ENCODE results near the gene HECW1.
"Not testable (repeated sequence)": the region's sequence is repeated elsewhere in the genome, so short reads cannot be mapped to it uniquely, and the experiment has no call there.

Gene HECW1

DNA sequence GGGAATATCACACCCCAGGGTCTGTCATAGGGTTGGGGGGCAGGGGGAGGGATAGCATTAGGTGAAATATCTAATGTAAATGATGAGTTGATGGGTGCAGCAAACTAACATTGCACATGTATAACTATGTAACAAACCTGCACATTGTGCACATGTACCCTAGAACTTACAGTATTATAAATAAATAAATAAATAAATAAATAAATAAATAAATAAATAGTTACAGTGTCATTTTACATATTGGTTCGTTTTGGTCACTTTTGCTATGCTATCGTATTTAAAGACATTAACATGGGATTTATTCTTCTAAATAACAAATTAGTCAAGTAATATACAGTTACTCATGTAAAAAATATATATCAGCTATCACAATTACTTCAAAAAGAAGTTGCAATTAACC lies 228.7 kb downstream of the HECW1 start:
- Histone ChIP-seq H3K27me3 (ENCODE audit: control insufficient read depth, insufficient read depth, low read length) (no peaks in the 10 kb centered on the region), H3K4me3 (ENCODE audit: low read length) (no peak overlapping the region), H3K36me3 (ENCODE audit: control insufficient read depth, insufficient read depth, low read length) (no peaks in the 10 kb centered on the region), H3K4me1 (ENCODE audit: control insufficient read depth, insufficient read depth, low read length) (no peaks in the 10 kb centered on the region), H3K9ac (ENCODE audit: low read length) (no peak overlapping the region), H3K27ac (ENCODE audit: low read depth, low read length) (no peak overlapping the region)

DNA sequence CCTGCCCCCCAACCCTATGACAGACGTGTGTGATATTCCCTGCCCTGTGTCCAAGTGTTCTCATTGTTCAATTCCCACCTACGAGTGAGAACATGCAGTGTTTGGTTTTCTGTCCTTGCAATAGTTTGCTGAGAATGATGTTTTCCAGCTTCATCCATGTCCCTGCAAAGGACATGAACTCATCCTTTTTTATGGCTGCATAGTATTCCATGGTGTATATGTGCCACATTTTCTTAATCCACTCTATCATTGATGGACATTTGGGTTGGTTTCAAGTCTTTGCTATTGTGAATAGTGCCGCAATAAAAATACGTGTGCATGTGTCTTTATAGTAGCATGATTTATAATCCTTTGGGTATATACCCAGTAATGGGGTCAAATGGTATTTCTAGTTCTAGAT lies 231.0 kb downstream of the HECW1 start:
- not testable (repeated sequence) for H3K4me1 ChIP-seq (ENCODE audit: control insufficient read depth, insufficient read depth, low read length); H3K9ac ChIP-seq (ENCODE audit: low read length); H3K27me3 ChIP-seq (ENCODE audit: control insufficient read depth, insufficient read depth, low read length); H3K4me3 ChIP-seq (ENCODE audit: low read length); H3K36me3 ChIP-seq (ENCODE audit: control insufficient read depth, insufficient read depth, low read length); H3K27ac ChIP-seq (ENCODE audit: low read depth, low read length)

DNA sequence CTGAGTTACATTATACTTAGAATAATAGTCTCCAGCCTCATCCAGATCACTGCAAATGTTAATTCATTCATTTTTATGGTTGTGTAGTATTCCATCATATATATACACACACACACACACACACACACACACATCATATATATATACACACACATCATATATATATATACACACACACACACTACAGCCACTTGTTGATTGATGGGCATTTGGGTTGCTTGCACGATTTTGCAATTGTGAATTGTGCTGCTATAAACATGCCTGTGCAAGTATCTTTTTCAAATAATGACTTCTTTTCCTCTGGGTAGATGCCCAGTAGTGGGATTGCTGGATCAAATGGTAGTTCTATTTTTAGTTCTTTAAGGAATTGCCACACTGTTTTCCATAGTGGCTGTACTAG lies 233.2 kb downstream of the HECW1 start:
- not testable (repeated sequence) for H3K27me3 ChIP-seq (ENCODE audit: control insufficient read depth, insufficient read depth, low read length); H3K4me3 ChIP-seq (ENCODE audit: low read length); H3K4me1 ChIP-seq (ENCODE audit: control insufficient read depth, insufficient read depth, low read length); H3K9ac ChIP-seq (ENCODE audit: low read length); H3K36me3 ChIP-seq (ENCODE audit: control insufficient read depth, insufficient read depth, low read length); H3K27ac ChIP-seq (ENCODE audit: low read depth, low read length)

- Histone ChIP-seq H3K27me3 (ENCODE audit: control insufficient read depth, insufficient read depth, low read length) (no peaks in the 10 kb centered on the region), H3K27ac (ENCODE audit: low read depth, low read length) (no peak overlapping the region), H3K9ac (ENCODE audit: low read length) (no peak overlapping the region), H3K4me3 (ENCODE audit: low read length) (no peak overlapping the region), H3K36me3 (ENCODE audit: control insufficient read depth, insufficient read depth, low read length) (no peaks in the 10 kb centered on the region), H3K4me1 (ENCODE audit: control insufficient read depth, insufficient read depth, low read length) (no peaks in the 10 kb centered on the region)
Measured at GRCh38 chr7:43351683-43352082, 239.2 kb downstream of the HECW1 start.

DNA sequence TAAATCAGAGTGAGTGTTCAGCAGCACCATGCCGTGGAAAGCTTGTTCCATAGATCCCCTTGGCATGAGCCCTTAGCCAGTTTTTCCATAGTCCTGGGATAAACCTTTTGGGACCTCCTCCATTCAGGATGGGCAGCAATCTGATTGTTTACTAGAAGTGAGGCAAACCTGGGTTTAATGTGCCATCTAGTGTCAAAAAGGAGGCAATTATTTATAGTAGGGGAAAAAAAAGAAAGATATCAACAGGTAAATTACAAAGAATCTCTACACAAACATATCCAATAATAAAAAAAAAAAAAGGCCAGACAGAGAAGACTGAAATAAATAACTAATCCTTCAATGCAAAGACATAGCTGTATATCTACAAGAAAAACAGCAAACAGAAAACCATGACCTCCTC lies 241.5 kb downstream of the HECW1 start:
- Histone ChIP-seq H3K27ac (ENCODE audit: low read depth, low read length) (no peak overlapping the region), H3K4me1 (ENCODE audit: control insufficient read depth, insufficient read depth, low read length) (no peaks in the 10 kb centered on the region), H3K4me3 (ENCODE audit: low read length) (no peak overlapping the region), H3K36me3 (ENCODE audit: control insufficient read depth, insufficient read depth, low read length) (no peaks in the 10 kb centered on the region), H3K9ac (ENCODE audit: low read length) (no peak overlapping the region), H3K27me3 (ENCODE audit: control insufficient read depth, insufficient read depth, low read length) (no peaks in the 10 kb centered on the region)

DNA sequence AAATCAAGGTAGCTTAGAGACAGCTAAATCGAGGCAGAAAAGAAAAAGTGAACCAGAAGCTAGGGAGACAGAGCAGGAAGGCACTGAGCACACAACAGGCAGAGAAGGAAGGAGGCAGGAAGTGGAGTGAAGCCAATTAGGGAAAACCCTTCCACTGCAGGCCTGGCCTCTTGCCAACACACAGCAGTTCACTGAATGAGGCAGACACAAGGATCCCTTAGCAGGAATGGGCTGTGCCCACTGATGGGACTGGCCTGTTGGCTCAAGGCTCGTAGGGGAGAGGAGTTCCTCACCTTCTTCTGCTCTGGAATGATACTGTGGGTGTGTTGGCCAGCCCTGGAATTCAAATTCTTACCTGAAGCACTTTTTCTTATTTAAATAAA lies 250.2 kb downstream of the HECW1 start:
- Histone ChIP-seq H3K27ac (ENCODE audit: low read depth, low read length) (no peak overlapping the region), H3K27me3 (ENCODE audit: control insufficient read depth, insufficient read depth, low read length) (no peaks in the 10 kb centered on the region), H3K36me3 (ENCODE audit: control insufficient read depth, insufficient read depth, low read length) (no peaks in the 10 kb centered on the region), H3K4me3 (ENCODE audit: low read length) (no peak overlapping the region), H3K9ac (ENCODE audit: low read length) (no peak overlapping the region), H3K4me1 (ENCODE audit: control insufficient read depth, insufficient read depth, low read length) (no peaks in the 10 kb centered on the region)

GRCh38 chr7:43363035-43363791 lies 250.8 kb downstream of the HECW1 start:
- Histone ChIP-seq H3K4me3 (ENCODE audit: low read length) (no peak overlapping the region), H3K27me3 (ENCODE audit: control insufficient read depth, insufficient read depth, low read length) (no peaks in the 10 kb centered on the region), H3K4me1 (ENCODE audit: control insufficient read depth, insufficient read depth, low read length) (no peaks in the 10 kb centered on the region), H3K27ac (ENCODE audit: low read depth, low read length) (no peak overlapping the region), H3K36me3 (ENCODE audit: control insufficient read depth, insufficient read depth, low read length) (no peaks in the 10 kb centered on the region), H3K9ac (ENCODE audit: low read length) (no peak overlapping the region)

GRCh38 chr7:43364391-43364790 lies 251.9 kb downstream of the HECW1 start:
- no peaks in the 10 kb centered on the region for H3K27me3 ChIP-seq (ENCODE audit: control insufficient read depth, insufficient read depth, low read length)
- no peaks in the 10 kb centered on the region for H3K4me1 ChIP-seq (ENCODE audit: control insufficient read depth, insufficient read depth, low read length)

DNA sequence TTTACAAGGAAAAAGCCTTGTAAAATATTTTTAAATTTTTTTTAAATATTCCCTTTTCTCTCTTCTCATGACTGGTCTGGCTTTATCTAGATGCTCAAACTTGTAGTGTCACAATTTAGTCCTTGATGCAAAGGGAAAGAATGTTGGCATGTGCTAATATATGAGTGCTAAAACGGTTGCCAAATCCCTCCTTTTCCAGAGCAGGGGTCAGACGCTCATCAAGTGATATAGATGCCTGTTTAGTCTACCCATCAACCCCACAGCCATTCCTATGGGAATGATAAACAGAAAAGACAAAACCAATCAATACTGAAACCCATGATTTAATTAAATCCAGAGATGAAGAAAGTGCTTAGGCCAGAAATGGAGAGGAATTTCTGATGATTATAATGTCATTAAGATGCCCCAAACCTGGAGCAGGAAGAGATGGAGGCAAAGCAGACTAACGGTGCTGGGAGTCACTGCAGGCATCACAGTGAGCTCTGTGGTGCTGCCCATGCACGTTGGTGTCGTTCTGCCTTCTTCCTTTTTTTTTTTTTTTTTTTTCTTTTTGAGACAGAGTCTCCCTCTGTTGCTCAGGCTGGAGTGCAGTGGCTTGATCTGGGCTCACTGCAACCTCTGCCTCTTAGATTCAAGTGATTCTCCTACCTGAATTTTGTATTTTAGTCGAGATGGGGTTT lies 260.4 kb downstream of the HECW1 start:
- no peaks in the 10 kb centered on the region for H3K36me3 ChIP-seq (ENCODE audit: control insufficient read depth, insufficient read depth, low read length)
- no peak overlapping the region for H3K9ac ChIP-seq (ENCODE audit: low read length)
- H3K27ac ChIP-seq (ENCODE audit: low read depth, low read length): no peak overlapping the region
- H3K4me3 ChIP-seq (ENCODE audit: low read length): no peak overlapping the region
- H3K4me1 ChIP-seq (ENCODE audit: control insufficient read depth, insufficient read depth, low read length): no peaks in the 10 kb centered on the region
- H3K27me3 ChIP-seq (ENCODE audit: control insufficient read depth, insufficient read depth, low read length): no peaks in the 10 kb centered on the region

More at GRCh38 chr7:43364391-43364790, 251.9 kb downstream of the HECW1 start:
- no peak overlapping the region for H3K4me3 ChIP-seq (ENCODE audit: low read length)
- H3K36me3 ChIP-seq (ENCODE audit: control insufficient read depth, insufficient read depth, low read length): no peaks in the 10 kb centered on the region
- no peak overlapping the region for H3K9ac ChIP-seq (ENCODE audit: low read length)
- no peak overlapping the region for H3K27ac ChIP-seq (ENCODE audit: low read depth, low read length)

- H3K4me1 ChIP-seq (ENCODE audit: control insufficient read depth, insufficient read depth, low read length): no peaks in the 10 kb centered on the region
- no peak overlapping the region for H3K4me3 ChIP-seq (ENCODE audit: low read length)
- H3K27me3 ChIP-seq (ENCODE audit: control insufficient read depth, insufficient read depth, low read length): no peaks in the 10 kb centered on the region
- H3K36me3 ChIP-seq (ENCODE audit: control insufficient read depth, insufficient read depth, low read length): no peaks in the 10 kb centered on the region
- no peak overlapping the region for H3K9ac ChIP-seq (ENCODE audit: low read length)
- H3K27ac ChIP-seq (ENCODE audit: low read depth, low read length): no peak overlapping the region
Measured at GRCh38 chr7:43377196-43377960, 264.9 kb downstream of the HECW1 start.

DNA sequence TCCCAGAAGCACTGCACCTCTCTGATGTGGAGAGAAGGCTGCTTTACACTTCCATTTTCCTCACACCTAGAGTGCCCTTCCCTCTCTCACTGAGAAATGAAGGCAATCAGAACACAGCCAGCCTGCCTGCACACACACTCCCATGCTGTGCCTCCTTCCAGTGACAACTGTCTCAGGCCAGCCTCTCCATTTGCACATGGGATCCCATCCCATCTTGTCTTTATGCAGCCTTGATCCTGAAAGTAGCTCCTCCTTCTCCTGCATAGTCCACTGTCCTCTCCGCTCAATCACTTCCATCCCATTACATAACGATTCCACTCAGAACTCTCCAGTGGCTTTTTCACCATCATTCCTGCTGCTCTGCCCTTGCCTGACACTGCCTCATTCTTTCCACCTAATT lies 266.8 kb downstream of the HECW1 start:
- Histone ChIP-seq H3K4me3 (ENCODE audit: low read length) (no peak overlapping the region), H3K9ac (ENCODE audit: low read length) (no peak overlapping the region), H3K27me3 (ENCODE audit: control insufficient read depth, insufficient read depth, low read length) (no peaks in the 10 kb centered on the region), H3K27ac (ENCODE audit: low read depth, low read length) (no peak overlapping the region), H3K36me3 (ENCODE audit: control insufficient read depth, insufficient read depth, low read length) (no peaks in the 10 kb centered on the region), H3K4me1 (ENCODE audit: control insufficient read depth, insufficient read depth, low read length) (no peaks in the 10 kb centered on the region)

- H3K36me3 ChIP-seq (ENCODE audit: control insufficient read depth, insufficient read depth, low read length): no peaks in the 10 kb centered on the region
- no peak overlapping the region for H3K4me3 ChIP-seq (ENCODE audit: low read length)
- no peak overlapping the region for H3K27ac ChIP-seq (ENCODE audit: low read depth, low read length)
- no peak overlapping the region for H3K9ac ChIP-seq (ENCODE audit: low read length)
- no peaks in the 10 kb centered on the region for H3K4me1 ChIP-seq (ENCODE audit: control insufficient read depth, insufficient read depth, low read length)
- no peaks in the 10 kb centered on the region for H3K27me3 ChIP-seq (ENCODE audit: control insufficient read depth, insufficient read depth, low read length)
Measured at GRCh38 chr7:43384616-43385308, 272.3 kb downstream of the HECW1 start.
